Right kidney (tissue), 1 donor: ENCODE measurements around the gene TIMM44.
"Not testable (repeated sequence)": the region's sequence is repeated elsewhere in the genome, so short reads cannot be mapped to it uniquely, and the experiment has no call there.

Experiments
- DNase-seq: peaks from one replicate; pipeline ENCODE4 v3.0.0-alpha.2; 2016

TIMM44 gene

DNA sequence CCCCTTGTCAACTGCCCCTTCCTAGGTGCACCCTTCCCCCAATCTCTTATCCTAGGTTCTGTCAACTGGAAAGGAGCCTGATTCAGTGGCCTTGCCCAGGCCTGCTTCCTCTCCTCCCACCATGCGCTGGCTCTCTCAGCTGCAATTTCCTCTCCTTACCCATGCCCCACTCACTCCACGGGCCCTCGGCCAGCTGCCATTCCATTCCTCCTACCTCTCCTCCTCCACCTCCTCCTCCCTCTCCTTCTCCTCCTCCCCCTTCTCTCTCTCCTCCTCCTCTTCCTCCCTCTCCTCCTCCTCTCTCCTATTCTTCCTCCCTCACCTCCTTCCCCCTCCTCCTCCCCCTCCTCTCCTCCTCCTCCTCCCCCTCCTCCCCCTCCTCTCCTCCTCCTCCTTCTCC lies 9.6 kb upstream of the TIMM44 start:
- no peak for DNase-seq

- no peak for DNase-seq
Observed at GRCh38 chr19:7947939-7948338, 4.5 kb upstream of the TIMM44 start.

GRCh38 chr19:7944177-7944761 lies 803 bp upstream of the TIMM44 start:
- no peak for DNase-seq

DNA sequence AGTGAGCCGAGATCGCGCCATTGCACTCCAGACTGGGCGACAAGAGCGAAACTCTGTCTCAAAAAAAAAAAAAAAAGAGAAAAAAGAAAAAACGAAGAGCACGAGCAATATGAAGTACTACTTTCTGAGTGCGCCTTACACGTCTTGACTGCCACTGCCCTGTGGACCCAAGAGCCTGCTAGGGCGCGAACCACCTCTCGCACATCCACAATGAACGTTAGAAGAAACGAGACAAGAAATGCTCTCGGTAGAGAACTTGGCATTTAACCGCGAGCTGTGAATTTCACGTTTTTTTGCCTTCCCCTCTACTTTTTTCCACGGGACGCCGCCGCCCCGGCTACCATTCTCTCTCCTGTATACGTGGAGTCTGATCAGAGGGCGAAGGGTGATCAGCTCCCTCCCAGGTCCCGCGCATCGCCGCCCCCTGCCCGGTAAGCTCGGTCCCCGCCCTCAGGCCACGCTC lies 454 bp downstream of the TIMM44 start:
- DNase-seq = no peak

DNA sequence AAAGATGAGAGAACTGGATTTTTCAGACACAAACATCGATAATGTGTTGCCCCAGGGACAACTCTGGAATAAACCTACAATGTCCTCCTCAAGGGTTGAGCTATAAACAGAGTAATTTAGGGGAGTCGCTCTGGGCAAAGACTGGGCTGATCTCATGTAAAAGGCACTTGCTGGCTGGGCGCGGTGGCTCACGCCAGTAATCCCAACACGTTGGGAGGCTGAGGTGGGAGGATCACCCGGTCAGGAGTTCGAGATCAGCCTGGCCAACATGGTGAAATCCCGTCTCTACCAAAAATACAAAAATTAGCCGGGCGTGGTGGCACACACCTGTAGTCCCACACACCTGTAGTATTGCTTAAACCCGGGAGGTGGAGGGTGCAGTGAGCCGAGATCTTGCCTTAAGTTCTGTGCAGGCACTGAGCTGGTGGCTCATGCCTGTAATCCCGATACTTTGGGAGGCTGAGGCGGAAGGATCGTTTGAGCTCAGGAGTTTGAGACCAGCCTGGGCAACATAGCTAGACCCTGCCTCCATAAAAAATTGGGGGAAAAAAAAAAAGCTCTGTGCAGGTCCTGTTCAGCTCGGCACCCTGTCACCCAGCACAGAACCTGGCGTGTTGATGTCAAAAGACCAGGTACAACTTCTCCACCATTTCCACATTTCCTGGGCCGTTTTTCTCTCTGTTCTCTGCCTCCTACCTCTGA lies 1.4 kb downstream of the TIMM44 start:
- no peak for DNase-seq

- no peak for DNase-seq
Observed at GRCh38 chr19:7940841-7941240, 2.6 kb downstream of the TIMM44 start.

DNA sequence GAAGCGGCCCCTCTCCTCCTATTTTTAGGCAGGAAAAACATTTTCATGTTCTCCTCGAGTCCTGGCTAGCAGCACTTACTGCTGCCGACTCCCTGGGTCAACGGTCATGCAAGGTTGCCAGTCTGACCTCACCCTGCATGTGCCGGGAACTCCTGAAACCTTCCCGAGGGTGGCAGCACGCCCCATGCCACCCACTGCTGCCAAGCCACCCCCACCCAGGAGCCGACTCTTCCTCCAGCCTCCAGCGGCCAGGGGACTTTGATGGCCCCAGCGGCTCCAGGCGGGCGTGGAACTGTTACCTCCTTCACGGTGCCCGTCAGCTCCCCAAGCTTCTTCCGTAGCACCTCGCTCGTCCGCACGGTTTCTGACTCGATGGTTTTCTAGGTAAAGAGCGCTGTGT lies 8.7 kb downstream of the TIMM44 start:
- no peak for DNase-seq

DNA sequence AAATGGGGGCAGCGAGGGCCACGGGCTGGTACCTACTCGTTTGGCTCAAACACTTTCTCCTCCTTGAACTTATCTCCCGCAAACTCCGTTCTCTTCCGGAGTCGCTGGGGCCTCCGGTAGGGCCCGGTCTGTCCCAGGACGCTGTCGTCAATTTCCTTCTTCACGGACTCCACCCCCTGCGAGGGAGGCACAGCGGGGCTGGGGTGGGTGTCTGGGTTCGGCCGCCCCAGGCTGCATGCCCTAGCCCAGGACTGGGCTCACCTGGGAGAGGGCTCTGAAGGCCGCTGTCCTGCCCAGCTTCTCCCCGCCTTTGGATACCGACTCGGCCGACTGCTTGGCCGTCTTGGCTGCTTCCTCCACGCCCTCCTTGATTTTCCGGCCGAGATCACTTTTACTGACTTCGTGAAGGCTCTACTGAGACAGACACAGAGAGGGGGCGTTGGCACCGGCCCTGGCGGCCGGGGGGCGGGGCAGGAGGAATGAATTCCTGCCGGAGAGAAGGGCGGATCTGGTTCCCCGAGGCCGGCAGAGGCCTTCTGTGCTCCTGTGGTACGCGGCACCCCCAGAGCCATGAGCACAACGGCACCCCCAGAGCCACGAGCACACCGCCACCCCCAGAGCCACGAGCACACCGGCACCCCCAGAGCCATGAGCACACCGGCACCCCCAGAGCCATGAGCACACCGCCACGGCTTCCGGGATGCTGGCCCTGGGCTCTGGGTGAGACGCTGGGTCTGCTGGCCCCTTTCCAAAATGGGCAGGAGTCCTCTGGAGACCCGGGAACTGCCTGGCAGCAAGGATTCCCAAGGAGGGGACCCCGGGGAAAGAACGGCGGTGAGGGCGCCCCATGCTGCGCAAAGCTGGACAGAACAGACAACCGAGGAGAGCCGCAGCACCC lies 9.4 kb downstream of the TIMM44 start:
- no peak for DNase-seq

DNA sequence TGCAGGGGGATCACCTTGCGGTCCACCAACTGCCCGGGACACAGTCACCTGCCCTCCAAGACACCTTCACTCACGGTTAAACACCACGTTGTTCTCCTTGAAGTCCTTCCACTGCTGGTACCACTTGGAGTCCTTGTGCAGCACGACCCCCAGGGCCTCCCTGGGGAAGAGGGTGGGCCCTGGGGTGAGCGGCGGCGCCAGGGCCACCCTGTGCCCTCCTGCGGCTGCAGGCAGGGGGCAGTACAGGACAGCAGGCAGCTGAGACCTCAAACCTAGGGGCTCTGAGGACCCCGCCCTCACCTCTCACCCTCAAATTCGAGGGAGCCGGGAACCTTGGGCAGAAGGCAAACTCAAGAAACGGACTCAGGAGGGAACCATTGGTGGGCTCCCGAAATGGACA lies 10.1 kb downstream of the TIMM44 start:
- no peak for DNase-seq

DNA sequence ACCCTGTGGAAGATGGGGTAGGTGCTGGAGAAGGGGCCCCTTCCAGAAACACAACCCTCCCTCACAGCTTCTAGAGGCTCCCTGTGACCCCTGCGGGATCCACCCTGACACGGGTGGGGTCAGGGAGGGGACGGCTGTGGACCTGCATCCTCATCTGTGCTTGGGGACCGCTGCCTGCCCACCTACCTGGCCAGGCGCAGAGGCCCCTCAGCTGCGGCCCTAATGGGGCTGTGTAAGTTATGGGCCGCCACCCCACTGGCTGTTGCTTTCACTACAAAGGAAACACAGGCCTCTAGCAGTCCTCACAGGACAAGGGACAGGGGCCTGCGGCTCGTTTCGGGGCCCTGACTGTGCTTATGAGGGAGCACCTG lies 10.6 kb downstream of the TIMM44 start:
- no peak for DNase-seq

- no peak for DNase-seq
Observed at GRCh38 chr19:7932276-7932929, 11.1 kb downstream of the TIMM44 start.

DNA sequence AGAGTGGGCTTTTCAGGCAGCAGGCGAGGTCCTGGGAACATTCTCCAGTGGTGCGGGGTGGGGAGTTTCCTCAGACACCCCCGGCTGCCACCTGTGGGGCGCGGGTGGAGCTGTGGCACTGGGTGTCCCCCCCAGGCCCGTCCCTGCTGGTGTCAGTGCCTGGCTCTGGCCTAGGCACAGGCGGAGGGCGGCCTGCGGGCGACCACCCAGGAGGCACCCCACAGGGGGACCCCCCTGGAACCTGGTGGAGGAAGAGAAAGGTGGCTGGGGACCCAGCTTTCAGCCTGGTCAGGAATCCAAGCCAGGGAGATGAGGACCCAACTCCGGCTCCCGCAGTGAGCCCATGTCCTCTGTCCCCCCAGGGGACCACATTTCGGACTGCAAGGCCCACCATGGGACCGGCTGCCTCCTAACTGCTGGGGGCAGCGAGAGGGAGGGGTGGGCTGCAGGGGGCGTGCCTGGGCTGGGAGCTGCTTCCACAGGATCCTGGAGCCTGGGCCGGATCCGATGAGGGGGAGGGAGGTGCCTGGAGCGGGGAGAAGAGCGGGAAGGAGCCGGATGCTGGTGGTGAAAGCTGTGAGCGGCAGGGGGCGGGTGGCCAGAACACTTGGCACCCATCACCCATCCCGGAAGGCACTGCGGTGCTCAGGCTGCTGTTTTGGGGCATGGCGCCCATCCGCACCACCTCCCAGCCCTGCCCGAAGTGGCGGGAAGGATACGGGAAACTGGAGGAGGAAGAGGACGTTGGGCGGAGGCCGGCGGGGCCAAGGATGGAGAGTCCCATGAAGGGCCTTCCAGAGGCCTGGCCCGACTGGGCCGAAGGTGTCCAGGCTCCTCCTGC lies 12.0 kb downstream of the TIMM44 start:
- DNase-seq = no peak

GRCh38 chr19:7930765-7931164 lies 12.7 kb downstream of the TIMM44 start:
- DNase-seq = no peak

GRCh38 chr19:7930030-7930429 lies 13.4 kb downstream of the TIMM44 start:
- not testable (repeated sequence) for DNase-seq

DNA sequence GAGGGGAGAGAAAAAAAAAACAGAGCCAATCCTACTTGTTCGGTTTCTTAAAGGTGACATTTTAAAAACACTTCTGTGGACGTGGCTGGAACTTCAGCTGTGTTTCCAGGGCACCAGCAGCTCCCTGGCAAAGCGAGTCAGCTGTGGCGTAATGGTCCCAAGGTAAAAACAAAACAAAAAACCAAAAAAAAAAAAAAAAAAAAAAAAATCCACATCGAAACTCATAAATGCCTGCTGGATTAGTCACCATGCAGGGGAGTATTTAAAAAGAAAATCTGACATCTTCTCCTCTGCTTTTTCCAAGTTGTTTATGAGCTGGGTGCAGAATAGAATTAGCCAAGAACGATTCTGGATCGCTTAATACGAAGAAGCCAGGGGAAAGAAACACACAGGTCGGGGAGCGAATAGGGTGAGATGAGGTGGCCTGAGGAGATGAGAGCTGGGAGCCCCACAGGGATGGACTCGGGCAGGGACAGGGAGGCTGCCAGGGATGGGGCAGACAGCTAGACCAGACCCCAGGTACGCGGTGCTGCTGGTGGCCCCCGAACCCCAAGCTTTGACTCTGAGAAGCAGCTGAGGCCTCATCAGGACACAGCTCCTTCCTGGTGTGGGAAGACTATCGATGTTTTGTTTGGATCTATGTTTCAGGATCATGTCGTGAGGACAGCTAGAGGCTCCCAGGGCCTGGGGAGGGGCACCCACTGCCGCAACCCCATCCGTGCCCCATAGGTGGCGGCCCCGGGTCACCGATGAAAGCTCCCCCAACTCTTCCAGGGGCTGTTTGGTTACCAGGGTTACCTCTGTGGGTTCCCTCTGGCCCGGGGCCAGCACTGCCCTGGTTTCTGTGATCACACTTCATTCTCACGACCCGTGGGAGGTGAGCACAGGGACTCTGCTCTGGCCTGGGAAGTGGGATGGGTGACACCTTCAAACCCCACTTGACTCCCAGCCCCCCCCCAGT lies 14.4 kb downstream of the TIMM44 start:
- no peak for DNase-seq

GRCh38 chr19:7928334-7928706 lies 15.1 kb downstream of the TIMM44 start:
- DNase-seq = no peak

DNA sequence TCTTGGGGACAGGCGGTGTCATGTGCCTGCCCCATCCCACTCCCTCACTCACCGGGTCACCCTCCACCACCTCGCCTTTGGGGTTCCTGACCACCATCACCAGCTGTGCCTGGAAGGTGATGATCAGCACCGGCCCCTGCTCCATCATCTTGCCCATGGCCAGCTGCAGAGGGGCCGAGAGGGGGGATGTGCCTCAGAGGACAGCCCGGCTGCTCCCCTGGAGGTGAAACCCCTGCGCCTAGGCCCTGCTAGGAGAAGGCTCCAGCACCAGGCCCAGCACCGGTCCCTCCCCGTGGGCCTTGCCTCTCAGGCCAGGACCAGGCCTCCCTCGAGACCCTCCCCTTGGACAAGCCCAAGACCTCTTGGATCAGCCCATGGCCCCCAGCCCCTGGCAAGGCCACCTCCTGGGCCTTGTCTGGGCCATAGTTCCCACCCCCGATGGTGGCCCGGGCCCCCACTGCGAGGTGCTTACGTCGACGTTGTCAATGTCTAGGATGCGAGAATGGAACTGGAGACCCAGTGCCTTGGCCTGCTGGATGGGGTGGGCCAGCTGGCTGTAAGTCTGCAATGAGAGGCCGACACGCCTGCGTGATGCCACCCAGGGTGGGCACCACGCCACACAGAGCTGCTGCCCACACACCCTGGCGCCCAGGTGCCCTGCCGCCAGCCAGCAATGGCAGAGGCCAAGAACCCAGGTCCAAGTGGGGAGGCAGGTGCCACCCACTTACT lies 15.7 kb downstream of the TIMM44 start:
- no peak for DNase-seq

GRCh38 chr19:7926727-7927604 lies 16.5 kb downstream of the TIMM44 start:
- DNase-seq = no peak
